ENCODE results near the gene SLC26A11. TPM values are rescaled to one million over a fixed set of nuclear protein-coding genes. Genes with fewer than 3 reads are reported as not detected.

Gene SLC26A11
- total RNA-seq, 2 experiments from 2014 or later, result 1.6 to 1.7 TPM

- Mint-ChIP-seq H3K4me3 (no peak overlapping the region), H3K4me1 (ENCODE audit: low read depth) (no peaks in the 10 kb centered on the region), H3K27me3 (no peaks in the 10 kb centered on the region), H3K9me3 (no peaks in the 10 kb centered on the region), H3K27ac (no peak overlapping the region), H3K36me3 (ENCODE audit: low read depth) (peaks cover 3% of the 10 kb centered on the region)
- no peak for TF ChIP-seq CTCF (IDR thresholded peaks at IDR 0.05)
- DNase-seq (no peak), ATAC-seq (no peak)
- POLR2A ChIA-PET, result interaction anchor here (1.1 to 1.5 kb wide), 2 partner anchors 8 to 9 kb away, joined by 3 to 4 read pairs; no protein-coding TSS in a partner anchor
- intact Hi-C loops (cut with micrococcal nuclease), result no loop called here
- CTCF ChIA-PET, result interaction anchor here (0.8 to 1.6 kb wide), 3 partner anchors 14 to 95 kb away, joined by 3 to 5 read pairs (median 4); no protein-coding TSS in a partner anchor
These were observed 10.5 kb upstream of the SLC26A11 start for GRCh38 chr17:80209765-80210164.

GRCh38 chr17:80210348-80211108 is 9.7 kb upstream of the SLC26A11 start:
- Mint-ChIP-seq H3K4me3 (no peak overlapping the region), H3K9me3 (no peaks in the 10 kb centered on the region), H3K36me3 (ENCODE audit: low read depth) (peaks cover 3% of the 10 kb centered on the region), H3K4me1 (ENCODE audit: low read depth) (no peaks in the 10 kb centered on the region), H3K27me3 (no peaks in the 10 kb centered on the region), H3K27ac (no peak overlapping the region)
- ChIA-PET POLR2A (interaction anchor here (1.5 kb wide), 1 partner anchor 9 kb away, joined by 4 read pairs; no protein-coding TSS in a partner anchor), CTCF (interaction anchor here (0.8 to 1.6 kb wide), 4 partner anchors 15 to 109 kb away, joined by 3 to 5 read pairs (median 4); partner anchors contain the start of gene GAA)
- no peak for DNase-seq
- intact Hi-C loops (cut with micrococcal nuclease), result no loop called here
- ATAC-seq, result no peak
- TF ChIP-seq CTCF (IDR thresholded peaks at IDR 0.05), result no peak

GRCh38 chr17:80212109-80212508 is 8.1 kb upstream of the SLC26A11 start:
- CTCF ChIA-PET, result interaction anchor here (1.8 kb wide), 1 partner anchor 21 kb away, joined by 4 read pairs; no protein-coding TSS in a partner anchor
- POLR2A ChIA-PET, result no interaction called here
- TF ChIP-seq CTCF (IDR thresholded peaks at IDR 0.05), result no peak
- no peaks in the 10 kb centered on the region for H3K4me1 Mint-ChIP-seq (ENCODE audit: low read depth)
- no peaks in the 10 kb centered on the region for H3K27me3 Mint-ChIP-seq
- no peak for DNase-seq
- no peak overlapping the region for H3K4me3 Mint-ChIP-seq
- H3K9me3 Mint-ChIP-seq, result no peaks in the 10 kb centered on the region
- no peak for ATAC-seq
- intact Hi-C loops (cut with micrococcal nuclease), result no loop called here
- H3K27ac Mint-ChIP-seq, result no peak overlapping the region
- H3K36me3 Mint-ChIP-seq (ENCODE audit: low read depth), result peaks cover 9% of the 10 kb centered on the region

GRCh38 chr17:80212511-80212910 is 7.7 kb upstream of the SLC26A11 start:
- no peaks in the 10 kb centered on the region for H3K9me3 Mint-ChIP-seq
- H3K27me3 Mint-ChIP-seq, result no peaks in the 10 kb centered on the region
- DNase-seq (no peak), ATAC-seq (no peak)
- no peak overlapping the region for H3K27ac Mint-ChIP-seq
- intact Hi-C loops (cut with micrococcal nuclease), result no loop called here
- no peak for TF ChIP-seq CTCF (IDR thresholded peaks at IDR 0.05)
- no peak overlapping the region for H3K4me3 Mint-ChIP-seq
- H3K4me1 Mint-ChIP-seq (ENCODE audit: low read depth), result peaks cover 2% of the 10 kb centered on the region
- POLR2A ChIA-PET, result no interaction called here
- CTCF ChIA-PET, result interaction anchor here (1.8 kb wide), 1 partner anchor 21 kb away, joined by 4 read pairs; no protein-coding TSS in a partner anchor
- H3K36me3 Mint-ChIP-seq (ENCODE audit: low read depth), result peaks cover 10% of the 10 kb centered on the region

- Mint-ChIP-seq H3K9me3 (no peaks in the 10 kb centered on the region), H3K27ac (no peak overlapping the region), H3K36me3 (ENCODE audit: low read depth) (peaks cover 11% of the 10 kb centered on the region), H3K4me3 (no peak overlapping the region), H3K4me1 (ENCODE audit: low read depth) (peaks cover 8% of the 10 kb centered on the region), H3K27me3 (no peaks in the 10 kb centered on the region)
- POLR2A ChIA-PET, result no interaction called here
- TF ChIP-seq CTCF (IDR thresholded peaks at IDR 0.05), result no peak
- intact Hi-C loops (cut with micrococcal nuclease), result no loop called here
- DNase-seq, result no peak
- ATAC-seq, result no peak
- CTCF ChIA-PET, result interaction anchor here (1.8 kb wide), 1 partner anchor 22 kb away, joined by 4 read pairs; no protein-coding TSS in a partner anchor
These were observed 7.1 kb upstream of the SLC26A11 start for GRCh38 chr17:80212962-80213642.
